ENCODE measurements around the gene SIAH1. TPM values are rescaled to one million over a fixed set of nuclear protein-coding genes. Genes with fewer than 3 reads are reported as not detected.

The SIAH1 gene
- total RNA-seq, 1 experiment from 2014 or later, result 22.7 TPM

- TF ChIP-seq, protein P1, sequence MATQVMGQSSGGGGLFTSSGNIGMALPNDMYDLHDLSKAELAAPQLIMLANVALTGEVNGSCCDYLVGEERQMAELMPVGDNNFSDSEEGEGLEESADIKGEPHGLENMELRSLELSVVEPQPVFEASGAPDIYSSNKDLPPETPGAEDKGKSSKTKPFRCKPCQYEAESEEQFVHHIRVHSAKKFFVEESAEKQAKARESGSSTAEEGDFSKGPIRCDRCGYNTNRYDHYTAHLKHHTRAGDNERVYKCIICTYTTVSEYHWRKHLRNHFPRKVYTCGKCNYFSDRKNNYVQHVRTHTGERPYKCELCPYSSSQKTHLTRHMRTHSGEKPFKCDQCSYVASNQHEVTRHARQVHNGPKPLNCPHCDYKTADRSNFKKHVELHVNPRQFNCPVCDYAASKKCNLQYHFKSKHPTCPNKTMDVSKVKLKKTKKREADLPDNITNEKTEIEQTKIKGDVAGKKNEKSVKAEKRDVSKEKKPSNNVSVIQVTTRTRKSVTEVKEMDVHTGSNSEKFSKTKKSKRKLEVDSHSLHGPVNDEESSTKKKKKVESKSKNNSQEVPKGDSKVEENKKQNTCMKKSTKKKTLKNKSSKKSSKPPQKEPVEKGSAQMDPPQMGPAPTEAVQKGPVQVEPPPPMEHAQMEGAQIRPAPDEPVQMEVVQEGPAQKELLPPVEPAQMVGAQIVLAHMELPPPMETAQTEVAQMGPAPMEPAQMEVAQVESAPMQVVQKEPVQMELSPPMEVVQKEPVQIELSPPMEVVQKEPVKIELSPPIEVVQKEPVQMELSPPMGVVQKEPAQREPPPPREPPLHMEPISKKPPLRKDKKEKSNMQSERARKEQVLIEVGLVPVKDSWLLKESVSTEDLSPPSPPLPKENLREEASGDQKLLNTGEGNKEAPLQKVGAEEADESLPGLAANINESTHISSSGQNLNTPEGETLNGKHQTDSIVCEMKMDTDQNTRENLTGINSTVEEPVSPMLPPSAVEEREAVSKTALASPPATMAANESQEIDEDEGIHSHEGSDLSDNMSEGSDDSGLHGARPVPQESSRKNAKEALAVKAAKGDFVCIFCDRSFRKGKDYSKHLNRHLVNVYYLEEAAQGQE (IDR thresholded peaks at IDR 0.05; ENCODE audit: low read depth), result no peak
These were observed 49.3 kb downstream of the SIAH1 start (continued) for GRCh38 chr16:48335961-48336360.

GRCh38 chr16:48334325-48334724, 50.9 kb downstream of the SIAH1 start:
- POLR2A ChIA-PET, result no interaction called here
- Histone ChIP-seq H3K4me2 (ENCODE audit: low read length) (no peak overlapping the region), H3K9me3 (ENCODE audit: control insufficient read depth in 1 of 2, insufficient read depth in 1 of 2, low read depth in 1 of 2, low read length in 2 of 2) (no peaks in the 10 kb centered on the region), H4K20me1 (ENCODE audit: insufficient read depth) (no peaks in the 10 kb centered on the region), H3K9me2 (ENCODE audit: insufficient read depth) (no peaks in the 10 kb centered on the region), H3K9ac (ENCODE audit: low read length) (no peak overlapping the region), H3K27me3 (ENCODE audit: insufficient read depth, low read length) (no peaks in the 10 kb centered on the region), H3K79me2 (ENCODE audit: insufficient read depth, low read length) (no peaks in the 10 kb centered on the region), H3K36me3 (ENCODE audit: control insufficient read depth in 1 of 2, insufficient read depth in 2 of 2, low read length in 2 of 2) (peaks cover 0 to 7% of the 10 kb centered on the region in 2 experiments; a peak in 1 of 4 replicates), H3K4me3 (replicated peaks in 1 of 2; ENCODE audit: low read depth in 1 of 2, low read length in 2 of 2) (no peak overlapping the region), H3K4me1 (ENCODE audit: control insufficient read depth in 1 of 2, insufficient read depth in 2 of 2, low read length in 2 of 2) (no peaks in the 10 kb centered on the region), H3K27ac (ENCODE audit: low read depth, low read length) (no peak overlapping the region), H2AFZ (ENCODE audit: low read depth, low read length, poor library complexity, severe bottlenecking) (no peak overlapping the region)
- no peak for ATAC-seq
- CTCF ChIA-PET, result no interaction called here
- RAD21 ChIA-PET (ENCODE audit: low non-redundant PET in 1 of 2, low total read pairs in 2 of 2, uncharacterized antibody in 2 of 2, unreplicated experiment in 2 of 2), result no interaction called here
- intact Hi-C loops (cut with micrococcal nuclease), result no loop called here
- no peak for DNase-seq (ENCODE audit: low read depth, low spot score)
- TF ChIP-seq RAD21 (IDR thresholded peaks at IDR 0.05; ENCODE audit: low read depth), result no peak
- TF ChIP-seq TCF7L2 (IDR thresholded peaks at IDR 0.05; ENCODE audit: borderline replicate concordance, extremely low read depth, insufficient read depth, insufficient read length), result no peak
- TF ChIP-seq CTCF (IDR thresholded peaks at IDR 0.05 in 2 of 3, conservative IDR thresholded peaks at IDR 0.05 in 1 of 3; ENCODE audit: borderline replicate concordance in 1 of 3, insufficient read depth in 1 of 3, low read depth in 2 of 3, low read length in 2 of 3), result peak in 2 of 3 experiments; percentile 21 to 23; a peak in 1 of 6 replicates
- no TSS peak for BruUV-seq (replicated peaks)
